Suppressor macrophage treated with lipopolysaccharide for 4 hours (primary cell): Measurements from ENCODE around the gene SNX30.

ENCODE experiments used
- DNase-seq: peaks from one replicate; pipeline ENCODE4 v3.0.0-alpha.2; 2020

SNX30 gene

GRCh38 chr9:112860451-112860850, 109.9 kb downstream of the SNX30 start:
- peak; percentile 54 for DNase-seq

GRCh38 chr9:112861155-112861554, 110.6 kb downstream of the SNX30 start:
- peak; percentile 55 for DNase-seq

- peak; percentile 92 for DNase-seq
Observed at GRCh38 chr9:112861638-112862555, 111.3 kb downstream of the SNX30 start.

GRCh38 chr9:112863214-112863613, 112.7 kb downstream of the SNX30 start:
- peak; percentile 89 for DNase-seq

- peak; percentile 45 for DNase-seq
Observed at GRCh38 chr9:112863746-112864145, 113.2 kb downstream of the SNX30 start.

- peak; percentile 53 for DNase-seq
Observed at GRCh38 chr9:112864403-112864802, 113.8 kb downstream of the SNX30 start.

GRCh38 chr9:112864982-112865381, 114.4 kb downstream of the SNX30 start:
- no peak for DNase-seq

- DNase-seq, result no peak
Observed at GRCh38 chr9:112866662-112867274, 116.2 kb downstream of the SNX30 start.

- DNase-seq, result peak; percentile 82
Observed at GRCh38 chr9:112867275-112867991, 116.9 kb downstream of the SNX30 start.

- no peak for DNase-seq
Observed at GRCh38 chr9:112868461-112868860, 117.9 kb downstream of the SNX30 start.

- no peak for DNase-seq
Observed at GRCh38 chr9:112869041-112869529, 118.5 kb downstream of the SNX30 start.

GRCh38 chr9:112869917-112870316, 119.4 kb downstream of the SNX30 start:
- DNase-seq, result no peak

- DNase-seq, result no peak
Observed at GRCh38 chr9:112870556-112870955, 120.0 kb downstream of the SNX30 start.

GRCh38 chr9:112872019-112872418, 121.5 kb downstream of the SNX30 start:
- DNase-seq, result no peak

GRCh38 chr9:112873773-112874405, 123.3 kb downstream of the SNX30 start:
- no peak for DNase-seq

- no peak for DNase-seq
Observed at GRCh38 chr9:112878752-112879151, 128.2 kb downstream of the SNX30 start.

- DNase-seq, result no peak
Observed at GRCh38 chr9:112880650-112881049, 130.1 kb downstream of the SNX30 start.

- peak; percentile 73 for DNase-seq
Observed at GRCh38 chr9:112881331-112881730, 130.8 kb downstream of the SNX30 start.

GRCh38 chr9:112884101-112884500, 133.5 kb downstream of the SNX30 start:
- DNase-seq, result no peak

GRCh38 chr9:112884721-112885120, 134.2 kb downstream of the SNX30 start:
- no peak for DNase-seq

- DNase-seq, result no peak
Observed at GRCh38 chr9:112885324-112885723, 134.8 kb downstream of the SNX30 start.

- DNase-seq, result no peak
Observed at GRCh38 chr9:112886351-112886750, 135.8 kb downstream of the SNX30 start.

GRCh38 chr9:112887381-112887780, 136.8 kb downstream of the SNX30 start:
- DNase-seq, result peak; percentile 60
